HG03575 (cell line): ENCODE data around the gene MMD2.

ENCODE experiments used
- ATAC-seq: cut with Tn5 transposase; IDR thresholded peaks from one replicate; pipeline ENCODE4 v1.9.1; 2021; ENCODE audit not compliant: unreplicated experiment, insufficient number of reproducible peaks, low FRiP score; ENCODE audit errors: extremely low read depth

Gene MMD2

GRCh38 chr7:4878336-4879335 lies 80.4 kb downstream of the MMD2 start:
- no peak for ATAC-seq

- no peak for ATAC-seq
Observed at GRCh38 chr7:4876586-4876985, 82.4 kb downstream of the MMD2 start.

GRCh38 chr7:4875391-4875790 lies 83.6 kb downstream of the MMD2 start:
- no peak for ATAC-seq

- ATAC-seq: no peak
Observed at GRCh38 chr7:4873071-4873944, 85.7 kb downstream of the MMD2 start.

GRCh38 chr7:4871930-4872675 lies 86.9 kb downstream of the MMD2 start:
- no peak for ATAC-seq

GRCh38 chr7:4871056-4871680 lies 87.8 kb downstream of the MMD2 start:
- ATAC-seq: no peak

- ATAC-seq: no peak
Observed at GRCh38 chr7:4868493-4868892, 90.5 kb downstream of the MMD2 start.

- ATAC-seq: no peak
Observed at GRCh38 chr7:4866528-4867496, 92.2 kb downstream of the MMD2 start.

- ATAC-seq: no peak
Observed at GRCh38 chr7:4862156-4862555, 96.8 kb downstream of the MMD2 start.

GRCh38 chr7:4861673-4862072 lies 97.3 kb downstream of the MMD2 start, which contains the start of gene PAPOLB:
TSS of gene PAPOLB (minus strand) at chr7:4862030. CDS start at chr7:4861810, 220 bp downstream.
- ATAC-seq: no peak

GRCh38 chr7:4861227-4861626 lies 97.8 kb downstream of the MMD2 start:
- ATAC-seq: no peak

- ATAC-seq: no peak
Observed at GRCh38 chr7:4857189-4857588, 101.8 kb downstream of the MMD2 start.

- ATAC-seq: no peak
Observed at GRCh38 chr7:4856336-4857057, 102.5 kb downstream of the MMD2 start.
